DMS 273 (cell line): ENCODE results near the gene STX5.
"Not testable (repeated sequence)": the region's sequence is repeated elsewhere in the genome, so short reads cannot be mapped to it uniquely, and the experiment has no call there.

Source experiments
- DNase-seq: peaks from one replicate; lab custom pipeline; 2025; ENCODE audit not compliant: unreplicated experiment; lab: John Stamatoyannopoulos, UW

The STX5 gene

DNA sequence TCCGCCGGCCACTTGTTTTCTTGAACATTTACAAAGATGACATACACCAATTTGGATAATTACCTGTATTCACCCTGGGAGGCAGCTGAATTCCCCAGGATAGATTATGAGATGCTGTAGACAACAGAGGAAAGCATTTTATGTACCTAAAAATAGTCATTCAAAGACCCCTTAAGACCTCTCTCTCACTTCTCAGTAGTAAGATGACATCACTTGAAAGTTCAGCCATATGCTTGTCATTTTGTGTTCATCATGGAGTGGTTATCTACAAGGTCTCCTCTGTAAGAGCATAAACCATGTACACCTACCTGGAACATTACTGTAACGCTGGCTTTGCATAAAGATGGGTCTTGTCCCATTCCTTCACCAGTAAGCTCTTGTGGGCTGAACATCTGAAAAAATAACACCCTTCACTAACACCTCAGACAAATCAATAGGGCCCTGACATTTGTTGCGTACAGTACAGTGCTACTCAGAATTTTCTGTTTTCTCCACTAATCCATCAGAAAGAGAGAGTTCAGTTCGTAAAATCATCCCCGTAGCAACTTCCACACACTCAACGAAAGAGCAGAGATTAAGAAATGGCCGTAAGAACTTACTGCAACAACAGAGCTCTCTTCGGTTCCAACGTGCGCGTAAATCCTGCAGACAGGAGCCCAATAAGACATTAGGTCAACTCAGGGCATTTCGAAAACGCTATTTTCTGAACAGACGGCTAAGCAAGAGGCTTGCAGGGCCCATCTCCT is 23.1 kb upstream of the STX5 start:
- no peak for DNase-seq

DNA sequence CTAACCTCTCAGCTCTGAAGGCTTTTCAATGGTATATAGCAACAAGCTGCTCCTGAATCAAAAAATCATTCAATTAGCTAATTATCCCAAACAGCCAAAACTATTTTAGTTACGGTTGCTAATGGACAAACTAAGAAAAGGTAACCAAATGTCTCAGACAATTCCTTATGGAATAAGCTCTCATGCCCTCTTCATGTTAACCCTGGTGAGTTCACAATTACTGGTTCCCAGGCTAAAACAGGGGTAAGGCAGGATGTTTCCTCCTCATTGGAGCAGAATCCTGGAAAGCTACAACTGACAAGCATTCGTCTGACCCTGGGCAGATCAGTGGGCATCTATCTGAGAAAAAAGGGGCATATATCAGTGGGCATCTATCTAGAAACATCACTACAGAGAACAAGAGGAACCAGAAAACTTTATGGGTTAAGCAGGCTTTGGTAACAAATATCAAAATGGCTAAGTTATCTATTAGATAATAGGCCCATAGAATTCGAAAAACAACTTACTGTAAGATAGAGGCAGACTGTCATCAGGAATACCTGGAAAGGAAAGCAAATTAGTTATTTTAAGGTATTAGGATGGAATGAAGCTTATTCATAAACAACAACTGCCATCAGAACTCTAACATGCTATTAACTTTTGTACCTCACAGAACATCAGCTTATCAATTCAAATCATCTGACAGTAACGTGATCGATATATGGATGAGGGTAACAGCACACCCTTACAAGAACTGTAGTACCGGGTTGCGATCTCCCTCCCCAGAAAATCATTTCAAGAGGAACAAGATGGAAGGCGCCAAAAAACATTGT is 22.4 kb upstream of the STX5 start:
- DNase-seq: no peak

DNA sequence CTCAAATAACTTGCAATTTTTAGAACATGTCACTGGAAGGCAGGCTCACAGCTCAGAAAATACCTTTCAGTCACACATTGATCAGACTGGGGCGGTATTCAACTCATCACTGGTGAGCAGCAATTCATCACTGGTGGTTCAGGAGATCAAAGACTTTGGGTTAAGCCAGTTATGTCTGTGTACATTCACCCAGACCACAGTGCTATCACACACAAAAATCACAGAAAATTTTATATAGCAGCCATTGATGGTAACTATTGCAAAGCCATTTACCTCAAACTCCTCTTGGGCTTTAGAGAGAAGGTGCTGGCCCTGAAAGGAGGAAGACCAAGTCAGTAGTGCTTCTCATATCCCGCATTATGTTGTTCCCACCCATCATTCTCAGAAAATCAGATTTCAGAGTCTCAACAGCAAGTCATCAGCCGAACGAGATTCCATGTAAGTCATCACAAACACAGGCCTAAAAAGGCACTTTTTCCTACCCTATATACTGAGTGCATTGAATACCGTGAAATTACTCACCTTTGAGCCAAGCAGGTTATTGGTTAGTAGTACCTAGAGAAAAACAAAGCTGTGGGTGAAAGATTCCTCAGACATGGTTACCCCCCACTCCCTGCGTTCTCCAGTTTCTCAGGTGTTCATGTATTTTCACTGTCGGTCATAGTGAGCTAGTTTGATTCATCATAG is 21.6 kb upstream of the STX5 start:
- no peak for DNase-seq

DNA sequence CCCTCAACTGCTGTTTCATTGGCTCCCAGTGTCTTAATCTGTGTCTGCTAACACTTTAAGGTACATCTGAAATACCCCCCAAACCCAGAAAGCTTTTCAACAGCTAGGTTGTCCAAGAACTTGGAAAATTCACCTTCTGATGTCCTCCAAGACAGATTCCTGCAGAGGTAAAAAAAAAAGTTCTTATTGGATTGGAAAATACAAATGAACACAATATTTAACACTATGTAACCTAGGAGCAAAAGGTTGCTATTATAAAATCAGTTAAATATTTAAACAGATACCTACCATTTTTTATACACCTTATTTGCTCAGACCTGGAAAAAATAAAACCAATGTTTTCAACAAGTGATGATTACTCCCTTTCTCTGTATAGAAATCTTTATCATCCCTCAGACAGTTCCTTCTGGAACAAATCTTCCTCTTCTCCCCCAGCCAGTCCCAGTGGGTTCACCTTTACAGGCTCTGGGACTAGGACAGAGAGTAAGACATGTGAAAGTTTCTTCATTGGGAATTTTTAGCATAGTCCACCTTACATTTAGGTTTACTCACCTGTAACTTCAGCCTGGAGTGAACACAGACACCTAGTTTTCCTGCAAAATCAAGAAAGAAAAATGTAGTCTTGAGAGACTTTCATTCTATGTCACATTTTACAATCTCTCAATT is 20.8 kb upstream of the STX5 start:
- DNase-seq: peak; percentile 49

DNA sequence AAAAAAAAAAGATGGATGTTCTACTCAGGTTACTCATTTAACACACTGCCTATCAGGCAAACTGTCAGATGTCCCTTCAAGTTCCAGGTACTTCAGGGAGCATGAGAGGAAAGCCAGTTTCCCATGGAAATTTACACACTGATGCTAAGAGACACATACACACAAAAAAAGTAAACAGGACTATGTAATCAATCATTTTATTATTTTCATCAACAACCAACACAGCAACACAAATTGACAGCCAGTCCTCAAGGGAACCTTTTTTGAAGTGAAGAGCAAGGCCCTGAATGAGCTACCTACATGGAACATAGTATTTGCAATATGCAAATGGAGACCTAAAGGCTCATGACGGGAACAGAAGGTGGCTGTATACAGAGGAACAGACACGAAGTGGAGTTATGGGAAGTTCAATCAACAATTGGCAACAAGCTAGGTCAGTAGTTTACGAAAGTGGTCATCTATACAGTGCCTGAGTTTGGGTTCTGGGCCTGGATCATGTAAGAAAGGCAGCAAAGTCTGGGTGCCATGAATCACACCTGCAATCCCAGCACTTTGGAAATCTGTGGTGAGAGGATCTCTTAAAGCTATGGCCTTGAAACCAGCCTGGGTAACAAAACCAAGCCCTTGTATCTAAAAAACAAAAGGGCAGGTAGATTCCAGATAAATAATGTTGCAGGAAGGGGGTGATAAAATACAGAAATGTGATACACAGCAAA is 20.1 kb upstream of the STX5 start:
- peak; percentile 70 for DNase-seq

DNA sequence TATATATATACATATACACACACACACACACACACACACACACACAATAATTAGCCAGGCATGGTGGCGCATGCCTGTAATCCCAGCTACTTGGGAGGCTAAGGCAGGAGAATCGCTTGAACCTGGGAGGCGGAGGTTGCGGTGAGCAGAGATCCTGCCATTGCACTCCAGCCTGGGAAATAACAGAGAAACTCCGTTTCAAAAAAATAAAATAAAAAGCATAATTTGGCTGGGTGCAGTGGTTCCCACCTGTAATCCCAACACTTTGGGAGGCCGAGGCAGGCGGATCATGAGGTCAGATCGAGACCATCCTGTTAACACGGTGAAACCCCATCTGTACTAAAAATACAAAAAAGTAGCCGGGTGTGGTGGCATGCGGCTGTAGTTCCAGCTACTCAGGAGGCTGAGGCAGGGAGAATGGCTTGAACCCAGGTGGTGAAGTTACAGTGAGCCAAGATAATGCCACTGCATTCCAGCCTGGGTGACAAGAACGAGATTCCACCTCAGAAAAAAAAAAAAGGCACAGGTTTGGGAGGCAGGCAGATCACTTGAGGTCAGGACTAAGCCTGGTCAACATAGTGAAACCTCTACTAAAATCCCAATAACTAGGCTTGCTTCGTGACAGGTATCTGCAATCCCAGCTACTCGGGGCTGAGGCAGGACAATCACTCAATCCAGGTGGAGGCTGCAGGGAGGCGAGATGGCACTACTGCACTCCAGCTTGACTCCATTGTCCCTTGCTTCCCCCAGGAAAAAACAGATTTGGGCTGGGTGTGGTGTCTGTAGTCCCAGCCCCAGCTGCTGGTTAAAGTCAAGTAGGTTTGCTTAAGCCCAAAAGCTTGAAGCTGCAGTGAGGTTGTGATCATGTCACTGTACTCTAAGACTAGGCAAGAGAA is 19.3 kb upstream of the STX5 start:
- DNase-seq: peak; percentile 84

DNA sequence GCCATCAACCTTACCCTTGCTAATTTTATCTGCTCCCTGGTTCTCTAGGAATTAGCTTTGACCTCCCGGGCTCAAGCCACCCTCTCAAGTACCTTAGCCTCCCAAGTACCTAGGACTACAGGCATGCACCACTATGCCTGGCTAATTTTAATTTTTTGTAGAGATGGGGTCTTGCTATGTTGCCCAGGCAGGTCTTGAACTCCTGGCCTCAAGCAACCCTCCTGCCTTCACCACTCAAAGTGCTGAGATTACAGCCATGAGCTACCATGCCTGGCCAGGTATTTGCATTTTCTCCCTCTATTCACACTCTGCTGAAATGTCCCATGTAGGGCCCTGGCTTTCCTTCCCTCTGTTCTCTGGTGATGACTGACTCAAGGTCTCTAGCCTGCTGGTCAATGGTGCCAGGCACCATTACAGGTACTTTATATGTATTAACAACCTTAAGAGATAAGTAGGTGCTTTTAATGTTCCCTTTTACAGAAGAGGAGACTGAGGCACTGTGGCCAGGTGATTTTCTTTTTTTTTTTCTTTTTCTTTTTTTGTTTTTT is 16.0 kb upstream of the STX5 start:
- no peak for DNase-seq

DNA sequence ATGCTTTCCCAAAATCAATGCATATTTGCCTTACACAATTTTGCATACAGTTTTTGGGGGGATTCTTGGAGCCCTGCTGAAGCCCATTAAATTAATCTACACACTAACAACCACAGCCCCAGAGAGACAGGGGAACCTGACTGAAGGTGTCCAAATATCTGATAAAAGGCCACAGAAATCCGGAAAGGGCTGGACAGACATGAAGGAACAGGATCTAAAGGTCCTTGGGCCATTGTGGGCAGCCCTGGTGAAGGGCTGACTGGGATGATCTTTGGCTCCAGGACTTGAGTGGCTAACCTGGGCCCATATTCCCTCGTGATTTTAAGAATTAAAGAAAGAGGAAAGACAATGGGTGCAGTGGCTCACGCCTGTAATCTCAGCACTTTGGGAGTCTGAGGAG is 14.3 kb upstream of the STX5 start:
- no peak for DNase-seq

DNA sequence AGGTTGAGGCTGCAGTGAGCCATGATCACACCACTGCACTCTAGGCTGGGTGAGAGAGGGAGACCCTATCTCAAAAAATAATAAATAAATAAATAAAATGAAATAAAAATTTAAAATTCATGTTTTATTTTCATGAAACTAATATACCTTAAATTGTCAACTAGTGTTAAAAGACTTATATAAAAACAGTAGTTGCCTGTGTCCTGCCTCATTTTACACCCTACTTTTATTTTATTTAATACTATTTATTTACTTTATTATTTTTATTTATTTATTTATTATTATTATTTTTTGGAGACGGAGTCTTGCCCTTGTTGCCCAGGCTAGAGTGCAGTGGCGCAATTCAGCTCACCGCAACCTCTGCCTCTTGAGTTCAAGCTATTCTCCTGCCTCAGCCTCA is 12.3 kb upstream of the STX5 start:
- no peak for DNase-seq

DNA sequence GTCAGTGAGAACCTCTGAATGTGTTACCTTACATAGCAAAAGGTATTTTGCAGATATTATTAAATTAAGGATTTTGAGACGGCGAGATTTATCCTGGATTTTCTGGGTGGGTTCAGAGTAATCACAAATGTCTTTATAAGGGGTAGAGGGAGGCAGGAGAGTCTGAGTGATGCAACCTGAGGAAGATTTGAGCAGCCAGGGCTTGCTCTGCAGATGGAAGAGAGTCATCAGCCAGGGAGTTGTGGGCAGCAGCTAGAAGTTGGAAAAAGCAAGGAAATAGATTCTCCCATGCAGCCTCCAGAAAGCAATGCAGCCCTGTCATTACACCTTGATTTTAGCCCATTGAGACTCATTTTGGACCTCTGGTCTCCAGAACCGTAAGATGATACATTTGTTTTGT is 11.6 kb upstream of the STX5 start:
- no peak for DNase-seq

DNA sequence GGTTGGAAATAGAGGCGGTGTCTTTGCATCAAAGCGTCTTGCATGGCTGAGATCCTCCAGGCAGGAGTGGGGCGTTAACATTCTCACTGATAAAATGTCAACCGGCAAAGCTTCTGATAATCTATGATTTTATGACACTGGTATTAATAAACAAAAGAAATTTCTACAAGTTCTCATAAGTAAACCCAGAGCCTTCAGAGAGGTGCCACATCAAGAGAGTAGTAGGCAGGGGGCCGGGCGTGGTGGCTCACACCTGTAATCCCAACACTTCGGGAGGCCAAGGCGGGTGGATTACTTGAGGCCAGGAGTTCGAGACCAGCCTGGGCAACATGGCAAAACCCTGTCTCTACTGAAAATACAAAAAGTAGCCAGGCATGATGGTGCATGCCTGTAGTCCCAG is 11.0 kb upstream of the STX5 start:
- not testable (repeated sequence) for DNase-seq

DNA sequence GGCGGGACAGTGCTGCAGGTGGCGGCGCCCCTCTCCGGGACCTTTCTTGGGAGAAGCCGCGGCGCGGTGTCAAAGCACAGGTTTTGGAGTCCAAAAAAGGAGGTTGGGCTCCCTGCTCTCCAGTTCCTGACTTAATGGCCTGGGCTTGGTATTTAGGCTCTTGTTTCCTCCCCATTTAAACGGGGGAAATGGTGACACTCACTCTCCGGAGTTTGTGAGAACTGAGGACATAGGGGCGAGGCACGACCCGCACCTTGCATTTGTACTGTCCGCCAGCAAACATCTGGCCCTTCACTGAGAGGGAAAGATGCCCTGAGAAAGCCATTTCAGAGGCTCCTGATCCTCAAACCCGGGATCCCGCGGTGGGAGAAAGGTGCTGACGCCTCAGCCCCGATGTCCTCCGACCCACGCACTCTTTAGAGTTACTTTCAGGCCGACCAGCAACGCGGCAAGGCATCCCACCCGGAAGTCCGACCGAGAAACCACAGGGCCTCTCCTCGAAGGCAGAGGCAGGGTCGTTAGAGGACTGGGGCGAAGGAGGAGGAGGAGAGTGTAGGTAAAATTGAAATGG is 10.4 kb upstream of the STX5 start:
- no peak for DNase-seq

DNA sequence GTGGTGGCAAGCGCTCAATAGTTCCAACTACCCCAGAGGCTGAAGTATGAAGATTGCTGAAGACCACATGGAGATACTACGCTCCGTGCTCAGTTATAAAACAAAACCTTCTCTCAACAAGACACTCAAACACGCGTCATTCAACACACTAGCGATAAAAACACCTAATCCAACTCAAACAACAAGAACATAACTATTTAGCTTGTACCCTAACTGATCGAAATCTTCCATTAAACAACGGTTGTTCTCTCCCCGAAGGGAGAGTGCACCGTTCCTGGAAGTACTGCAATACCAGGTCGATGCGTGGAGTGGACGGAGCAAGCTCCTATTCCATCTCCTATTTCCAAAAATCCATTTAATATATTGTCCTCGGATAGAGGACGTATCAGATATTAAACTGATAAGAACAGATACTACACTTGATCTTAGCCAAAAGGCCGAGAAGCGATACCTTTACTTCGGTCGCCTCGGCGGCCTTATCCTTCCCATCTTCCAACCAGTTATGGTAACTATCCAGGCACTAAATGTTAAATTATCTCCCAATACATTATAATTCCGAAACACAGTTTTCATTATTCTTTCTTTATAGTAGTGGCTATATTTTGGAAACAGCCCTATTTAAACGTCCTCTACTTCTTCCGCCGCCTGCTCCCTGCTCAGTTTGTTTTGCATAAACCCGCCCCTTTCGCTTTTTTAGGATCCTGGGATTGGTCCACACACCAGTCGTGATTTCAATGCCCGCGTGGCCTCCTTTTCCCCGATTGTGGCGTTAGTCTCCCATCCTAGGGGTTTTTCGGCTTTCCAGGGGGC is 9.7 kb upstream of the STX5 start:
- peak; percentile 96 for DNase-seq

DNA sequence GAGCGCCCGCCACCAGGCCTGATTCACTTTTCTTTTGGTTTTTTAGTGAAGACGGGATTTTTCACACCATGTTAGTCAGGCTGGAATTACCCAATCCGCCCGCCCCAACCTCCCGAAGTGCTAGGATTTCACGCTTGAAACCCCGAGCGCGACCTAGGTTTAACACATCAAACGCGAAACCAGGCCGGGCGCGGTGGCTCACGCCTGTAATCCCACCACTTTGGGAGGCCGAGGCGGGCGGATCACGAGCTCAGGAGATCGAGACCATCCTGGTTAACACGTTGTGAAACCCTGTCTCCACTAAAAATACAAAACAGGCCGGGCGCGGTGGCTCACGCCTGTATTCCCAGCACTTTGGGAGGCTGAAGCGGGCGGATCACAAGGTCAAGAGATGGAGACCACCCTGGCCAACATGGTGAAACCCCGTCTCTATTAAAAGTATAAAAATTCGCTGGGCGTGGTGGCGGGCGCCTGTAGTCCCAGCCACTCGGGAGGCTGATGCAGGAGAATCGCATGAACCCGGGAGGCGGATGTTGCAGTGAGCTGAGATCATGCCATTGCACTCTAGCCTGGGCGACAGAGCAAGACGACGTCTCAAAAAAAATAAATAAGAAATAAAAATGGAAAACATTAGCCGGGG is 9.0 kb upstream of the STX5 start:
- peak; percentile 92 for DNase-seq

DNA sequence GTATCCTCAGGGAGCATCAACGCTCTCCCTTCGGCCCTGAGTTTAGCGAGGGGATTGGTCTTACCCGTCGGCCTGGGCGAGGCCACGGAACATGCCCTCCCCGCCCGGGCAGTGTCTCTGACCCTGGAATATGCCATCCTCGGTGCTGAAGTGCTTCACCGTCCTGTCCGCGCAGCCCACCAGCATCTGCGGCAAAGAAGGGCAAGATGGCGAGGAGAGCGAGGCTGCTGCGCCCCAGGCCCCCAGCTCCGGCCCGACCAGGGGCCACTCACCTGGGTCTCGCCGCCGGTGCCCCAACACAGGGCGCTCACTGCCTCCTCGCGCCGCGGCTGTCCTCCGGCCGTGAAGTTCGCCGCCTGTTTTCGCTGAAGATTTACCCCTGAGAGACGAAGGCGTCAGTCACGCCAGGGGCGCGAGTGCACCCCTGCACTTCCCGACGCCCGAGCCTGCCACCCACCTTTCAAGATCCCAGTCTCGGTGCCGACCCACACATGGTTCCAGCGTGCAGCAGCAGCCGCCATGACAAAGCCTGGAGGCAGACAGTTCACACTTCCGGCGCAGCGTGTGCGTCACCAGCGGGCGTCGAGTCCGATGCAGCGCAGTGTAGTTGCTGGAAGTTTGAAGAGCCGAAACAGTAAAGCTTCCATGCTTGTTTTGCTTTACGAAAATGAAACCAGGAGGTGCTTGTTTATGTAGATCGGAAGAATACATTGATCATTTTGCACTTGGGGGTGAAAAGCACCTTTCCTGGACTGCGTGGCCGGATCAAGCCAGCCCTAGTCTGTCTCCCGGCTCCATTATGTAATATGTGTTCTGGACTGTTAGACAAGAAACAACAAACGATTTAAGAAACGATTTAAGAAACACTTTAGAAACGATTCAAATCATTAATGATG is 7.4 kb upstream of the STX5 start, which contains the start of gene WDR74:
Gene WDR74 (minus strand): TSS at position 541 of the 896 bp plus-strand sequence. CDS start 20 bp downstream, at position 521.
- DNase-seq: peak; percentile 94

DNA sequence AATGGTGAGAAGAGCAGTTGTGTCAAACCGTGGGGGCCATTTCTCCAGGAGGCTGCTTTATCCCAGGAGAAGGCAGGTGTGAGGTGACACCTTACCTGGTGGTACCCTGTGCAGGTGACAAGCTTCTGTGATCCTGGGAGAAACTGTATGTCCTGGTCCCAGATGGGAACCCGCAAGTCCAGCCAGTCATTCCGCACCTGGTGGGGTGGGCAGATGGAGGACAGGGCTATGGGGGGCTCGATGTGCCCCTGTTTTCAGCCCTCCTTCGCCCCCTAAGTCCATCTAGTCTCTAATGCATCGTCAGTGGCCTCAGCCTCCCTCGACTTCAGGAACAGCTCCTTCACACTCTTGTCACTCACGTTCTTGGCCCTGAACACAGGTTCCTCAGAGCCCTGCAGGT is 3.5 kb upstream of the STX5 start:
- DNase-seq: no peak
